ENCODE measurements around the gene MIAT. TPM values are rescaled to one million over a fixed set of nuclear protein-coding genes. Genes with fewer than 3 reads are reported as not detected.

Gene MIAT
- total and polyA plus RNA-seq, 2 experiments from 2014 or later = 0.51 to 1.00 TPM

DNA sequence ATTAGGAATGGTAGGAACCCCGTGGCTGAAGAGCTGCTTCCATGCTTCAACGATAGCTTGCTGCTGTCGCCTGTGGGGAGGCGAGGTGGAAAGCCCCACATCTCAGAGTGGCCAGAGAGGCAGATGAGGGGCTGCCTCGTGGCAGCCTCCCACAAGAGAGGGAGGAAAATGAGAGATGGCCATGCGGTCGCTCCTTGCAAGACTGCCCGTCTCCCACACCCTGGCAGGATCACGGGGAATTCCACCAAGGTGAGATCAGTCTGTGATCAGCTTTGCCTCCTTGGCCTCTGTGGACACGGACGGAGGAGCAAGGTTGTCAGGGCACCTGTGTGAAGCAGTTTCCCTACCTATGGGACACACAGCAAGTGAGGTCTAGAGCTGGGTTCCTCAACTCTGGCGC is 32.6 kb upstream of the MIAT start:
- no peak overlapping the region for H3K27ac ChIP-seq
- no peaks in the 10 kb centered on the region for H3K4me1 ChIP-seq (ENCODE audit: insufficient read depth)
- no peaks in the 10 kb centered on the region for H3K9me3 ChIP-seq (ENCODE audit: low read depth)
- no peaks in the 10 kb centered on the region for H3K9me2 ChIP-seq (replicated peaks; ENCODE audit: insufficient read depth)
- no peak overlapping the region for H2AFZ ChIP-seq
- H3K36me3 ChIP-seq (replicated peaks; ENCODE audit: insufficient read depth, low read depth) = no peaks in the 10 kb centered on the region
- H3K79me2 ChIP-seq = no peaks in the 10 kb centered on the region
- no peak for DNase-seq (ENCODE audit: low spot score)
- H3K27me3 ChIP-seq = no peaks in the 10 kb centered on the region
- no peak overlapping the region for H3K4me2 ChIP-seq
- TF ChIP-seq, protein P1, sequence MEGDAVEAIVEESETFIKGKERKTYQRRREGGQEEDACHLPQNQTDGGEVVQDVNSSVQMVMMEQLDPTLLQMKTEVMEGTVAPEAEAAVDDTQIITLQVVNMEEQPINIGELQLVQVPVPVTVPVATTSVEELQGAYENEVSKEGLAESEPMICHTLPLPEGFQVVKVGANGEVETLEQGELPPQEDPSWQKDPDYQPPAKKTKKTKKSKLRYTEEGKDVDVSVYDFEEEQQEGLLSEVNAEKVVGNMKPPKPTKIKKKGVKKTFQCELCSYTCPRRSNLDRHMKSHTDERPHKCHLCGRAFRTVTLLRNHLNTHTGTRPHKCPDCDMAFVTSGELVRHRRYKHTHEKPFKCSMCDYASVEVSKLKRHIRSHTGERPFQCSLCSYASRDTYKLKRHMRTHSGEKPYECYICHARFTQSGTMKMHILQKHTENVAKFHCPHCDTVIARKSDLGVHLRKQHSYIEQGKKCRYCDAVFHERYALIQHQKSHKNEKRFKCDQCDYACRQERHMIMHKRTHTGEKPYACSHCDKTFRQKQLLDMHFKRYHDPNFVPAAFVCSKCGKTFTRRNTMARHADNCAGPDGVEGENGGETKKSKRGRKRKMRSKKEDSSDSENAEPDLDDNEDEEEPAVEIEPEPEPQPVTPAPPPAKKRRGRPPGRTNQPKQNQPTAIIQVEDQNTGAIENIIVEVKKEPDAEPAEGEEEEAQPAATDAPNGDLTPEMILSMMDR (IDR thresholded peaks at IDR 0.05; ENCODE audit: poor library complexity) = no peak
- TF ChIP-seq EZH2phosphoT487 (IDR thresholded peaks at IDR 0.05; ENCODE audit: low read depth, severe bottlenecking, unreplicated experiment) (no peak), EZH2 (IDR thresholded peaks at IDR 0.05; ENCODE audit: borderline replicate concordance) (no peak)
- 86% methylated on average over 11 of the region's 12 CpGs for WGBS (ENCODE audit: low lambda C conversion rate, missing lambda C conversion rate)
- H3K4me3 ChIP-seq = no peak overlapping the region
- no peaks in the 10 kb centered on the region for H4K20me1 ChIP-seq (ENCODE audit: insufficient read depth, poor library complexity, severe bottlenecking)

DNA sequence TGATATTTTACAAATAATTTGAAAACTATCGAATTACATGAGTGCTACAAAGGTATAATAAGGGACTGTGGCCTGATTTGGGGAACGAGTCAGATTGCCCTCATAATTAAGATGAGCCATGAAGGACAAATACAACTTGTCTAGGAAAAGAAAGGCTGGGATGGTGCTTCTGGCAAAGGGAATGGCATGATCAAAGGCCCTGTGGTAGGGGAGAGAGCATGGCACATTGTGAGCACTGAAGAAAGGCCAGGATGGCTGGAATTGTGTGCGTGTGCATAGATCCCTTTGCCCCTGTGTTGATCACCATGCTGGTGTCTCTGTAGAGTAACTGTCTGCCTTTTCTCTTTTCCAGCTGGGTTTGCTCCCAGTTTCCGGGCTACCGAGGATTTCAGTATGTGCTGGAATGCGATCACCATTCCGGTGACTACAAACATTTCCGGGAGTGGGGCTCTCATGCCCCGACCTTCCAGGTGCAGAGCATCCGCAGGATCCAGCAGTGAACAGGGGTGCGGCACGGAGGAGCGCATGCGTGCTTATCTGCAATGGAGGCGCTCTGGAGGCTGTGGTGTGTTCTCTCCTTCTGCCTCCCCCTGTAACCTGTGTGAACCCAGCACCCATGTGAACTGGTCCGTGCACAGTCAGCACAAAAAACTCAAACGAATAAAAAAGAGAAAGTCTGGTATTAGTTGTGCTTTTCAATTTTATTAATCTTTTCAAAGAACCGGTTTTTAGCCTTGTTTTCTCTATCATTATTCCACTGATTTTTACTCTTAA is 27.2 kb upstream of the MIAT start:
- 93% methylated on average over 18 of the region's 18 CpGs for WGBS (ENCODE audit: low lambda C conversion rate, missing lambda C conversion rate)

DNA sequence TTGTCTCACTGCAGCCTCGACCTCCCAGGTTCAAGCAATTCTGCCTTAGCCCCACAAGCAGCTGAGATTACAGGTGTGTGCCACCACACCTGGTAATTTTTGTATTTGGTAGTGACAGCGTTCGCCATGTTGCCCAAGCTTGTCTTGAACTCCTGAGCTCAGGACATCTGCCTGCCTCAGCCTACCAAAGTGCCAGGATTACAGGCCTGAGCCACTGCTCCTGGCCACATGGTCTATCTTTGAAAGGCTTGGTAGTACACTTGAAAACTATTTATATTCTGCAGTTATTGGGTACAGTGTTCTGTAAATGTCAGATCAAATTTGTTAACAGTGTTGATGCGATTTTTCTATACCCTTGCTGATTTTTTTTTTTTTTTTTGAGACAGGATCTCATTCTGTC is 26.1 kb upstream of the MIAT start:
- DNase-seq (ENCODE audit: low spot score) = no peak
- Histone ChIP-seq H3K9me3 (ENCODE audit: low read depth) (no peaks in the 10 kb centered on the region), H3K79me2 (no peaks in the 10 kb centered on the region), H3K4me3 (no peak overlapping the region), H3K9me2 (replicated peaks; ENCODE audit: insufficient read depth) (no peaks in the 10 kb centered on the region), H4K20me1 (ENCODE audit: insufficient read depth, poor library complexity, severe bottlenecking) (no peaks in the 10 kb centered on the region), H2AFZ (no peak overlapping the region), H3K27ac (no peak overlapping the region), H3K27me3 (no peaks in the 10 kb centered on the region), H3K4me1 (ENCODE audit: insufficient read depth) (no peaks in the 10 kb centered on the region), H3K4me2 (no peak overlapping the region), H3K36me3 (replicated peaks; ENCODE audit: insufficient read depth, low read depth) (no peaks in the 10 kb centered on the region)
- TF ChIP-seq EZH2 (IDR thresholded peaks at IDR 0.05; ENCODE audit: borderline replicate concordance) (no peak), EZH2phosphoT487 (IDR thresholded peaks at IDR 0.05; ENCODE audit: low read depth, severe bottlenecking, unreplicated experiment) (no peak)
- TF ChIP-seq, protein P1 (IDR thresholded peaks at IDR 0.05; ENCODE audit: poor library complexity) = no peak
- WGBS (ENCODE audit: low lambda C conversion rate, missing lambda C conversion rate) = 95% methylated on average over 4 of the region's 4 CpGs

More for the DNA sequence above, 27.2 kb upstream of the MIAT start:
- H3K27ac ChIP-seq = no peak overlapping the region
- no peaks in the 10 kb centered on the region for H3K4me1 ChIP-seq (ENCODE audit: insufficient read depth)
- H3K9me2 ChIP-seq (replicated peaks; ENCODE audit: insufficient read depth) = no peaks in the 10 kb centered on the region
- H3K79me2 ChIP-seq = no peaks in the 10 kb centered on the region
- H3K27me3 ChIP-seq = no peaks in the 10 kb centered on the region
- no peak overlapping the region for H2AFZ ChIP-seq
- no peak overlapping the region for H3K4me3 ChIP-seq
- H3K4me2 ChIP-seq = no peak overlapping the region
- H3K36me3 ChIP-seq (replicated peaks; ENCODE audit: insufficient read depth, low read depth) = no peaks in the 10 kb centered on the region
- TF ChIP-seq EZH2 (IDR thresholded peaks at IDR 0.05; ENCODE audit: borderline replicate concordance) (no peak), EZH2phosphoT487 (IDR thresholded peaks at IDR 0.05; ENCODE audit: low read depth, severe bottlenecking, unreplicated experiment) (no peak)
- TF ChIP-seq, protein P1 (IDR thresholded peaks at IDR 0.05; ENCODE audit: poor library complexity) = no peak
- no peaks in the 10 kb centered on the region for H4K20me1 ChIP-seq (ENCODE audit: insufficient read depth, poor library complexity, severe bottlenecking)
- no peak for DNase-seq (ENCODE audit: low spot score)
- H3K9me3 ChIP-seq (ENCODE audit: low read depth) = no peaks in the 10 kb centered on the region
